HG03457 (cell line): ENCODE results near the gene JAKMIP1.

Experiments used
- ATAC-seq: cut with Tn5 transposase; IDR thresholded peaks from one replicate; pipeline ENCODE4 v1.9.1; 2021; ENCODE audit warnings: moderate number of reproducible peaks; ENCODE audit not compliant: unreplicated experiment

Gene JAKMIP1

GRCh38 chr4:6105311-6105911 lies 94.9 kb downstream of the JAKMIP1 start:
- ATAC-seq = no peak

DNA sequence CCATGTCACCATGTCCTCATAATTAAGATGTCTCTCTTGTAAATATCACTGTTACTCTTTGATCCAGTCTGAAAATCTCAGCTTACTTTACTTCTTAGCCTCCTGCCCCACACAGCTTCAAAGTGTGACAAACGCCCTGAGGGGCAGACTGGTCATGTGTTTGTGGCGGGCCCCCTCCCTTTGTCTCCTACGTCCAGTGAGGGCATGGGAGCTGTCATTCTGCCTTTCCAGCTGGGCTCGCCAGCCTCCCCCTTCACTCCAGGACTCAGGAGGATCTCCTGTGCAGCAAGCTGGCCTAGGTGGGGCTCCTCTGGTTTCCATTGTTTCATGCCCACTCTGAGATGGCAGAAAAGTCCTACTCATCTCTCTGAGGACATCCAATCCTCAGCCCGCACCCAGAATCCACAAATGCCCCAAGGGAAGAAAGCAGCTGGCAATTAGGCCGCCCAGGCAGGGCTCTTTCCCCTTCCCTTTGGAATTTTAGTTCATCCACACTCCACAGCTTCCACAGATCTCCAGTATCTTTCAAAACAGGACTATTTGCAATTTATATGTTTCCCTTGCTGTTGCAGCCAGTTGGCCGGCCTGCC lies 95.7 kb downstream of the JAKMIP1 start:
- no peak for ATAC-seq

DNA sequence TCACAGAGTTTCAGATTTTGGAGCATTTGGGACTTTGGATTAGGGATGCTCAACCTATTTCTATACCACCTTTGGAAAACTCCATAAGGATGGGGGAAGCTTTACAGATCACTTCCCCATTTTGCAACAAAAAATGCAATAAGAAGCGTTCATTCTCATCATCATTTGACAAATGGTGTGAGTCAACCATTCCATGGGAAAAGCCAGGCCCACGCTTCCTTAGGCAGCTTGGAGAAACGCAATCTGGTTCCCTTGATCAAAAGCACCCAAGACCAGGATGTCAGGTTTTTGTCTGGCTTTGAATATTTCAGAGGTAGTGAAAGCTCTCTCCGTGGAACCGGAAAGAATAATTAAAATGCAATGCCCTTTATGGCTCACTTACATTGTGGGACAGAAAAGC lies 102.8 kb downstream of the JAKMIP1 start:
- no peak for ATAC-seq

DNA sequence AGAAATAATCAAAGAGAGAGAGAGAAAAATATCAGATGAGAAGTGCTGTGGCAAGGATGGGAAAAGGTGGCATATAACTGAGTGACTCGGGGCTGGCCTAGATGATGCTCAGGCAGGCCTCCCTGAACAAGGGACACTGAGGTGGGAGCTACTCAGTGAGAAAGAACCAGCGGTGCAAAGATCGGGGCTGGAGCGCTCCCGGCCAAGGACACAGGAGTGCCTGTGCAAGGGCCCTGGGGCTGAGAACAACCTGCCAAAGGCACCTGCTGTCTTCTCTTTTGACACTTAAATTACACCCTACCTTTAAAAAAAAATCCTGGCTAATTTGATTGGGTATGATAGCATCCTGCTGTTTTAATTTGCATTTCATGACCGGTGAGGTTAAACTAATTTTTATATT lies 104.5 kb downstream of the JAKMIP1 start:
- no peak for ATAC-seq

DNA sequence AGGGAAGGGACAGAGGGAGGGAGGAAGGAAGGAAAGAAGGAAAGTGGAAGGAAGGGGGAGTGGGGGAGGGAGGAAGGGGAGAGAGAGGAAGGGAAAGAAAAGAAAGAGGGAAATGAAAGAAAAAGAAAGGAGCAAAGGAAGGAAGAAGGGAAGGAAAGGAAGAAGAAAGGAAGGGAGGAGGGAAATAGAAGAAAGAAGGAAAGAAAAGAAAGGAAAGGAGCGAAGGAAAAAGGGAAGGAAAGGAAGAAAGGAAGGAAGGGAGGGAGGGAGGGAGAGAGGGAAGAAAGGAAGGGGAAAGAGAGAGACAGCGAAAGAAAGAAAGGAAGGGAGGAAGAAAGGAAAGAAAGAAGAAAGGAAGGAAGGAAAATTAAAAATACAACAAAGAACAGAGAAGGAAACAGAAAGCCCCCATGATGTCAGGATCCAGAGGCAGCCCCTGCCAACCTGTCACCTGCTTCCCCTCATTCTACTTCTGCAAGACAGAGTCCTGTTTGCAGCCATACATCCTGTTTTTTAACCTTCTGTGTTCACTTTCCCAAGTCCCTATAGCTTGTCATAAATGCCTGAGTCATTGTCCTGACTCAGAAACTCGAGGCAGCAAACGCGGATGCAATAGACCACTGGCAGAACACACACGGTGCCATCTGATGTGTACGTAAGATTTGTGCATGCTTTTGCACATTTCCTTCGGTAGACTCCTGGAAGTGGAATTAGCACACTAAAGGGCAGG lies 105.2 kb downstream of the JAKMIP1 start:
- no peak for ATAC-seq

GRCh38 chr4:6093671-6094070 lies 106.7 kb downstream of the JAKMIP1 start:
- ATAC-seq = no peak

GRCh38 chr4:6092971-6093370 lies 107.4 kb downstream of the JAKMIP1 start:
- ATAC-seq = no peak

DNA sequence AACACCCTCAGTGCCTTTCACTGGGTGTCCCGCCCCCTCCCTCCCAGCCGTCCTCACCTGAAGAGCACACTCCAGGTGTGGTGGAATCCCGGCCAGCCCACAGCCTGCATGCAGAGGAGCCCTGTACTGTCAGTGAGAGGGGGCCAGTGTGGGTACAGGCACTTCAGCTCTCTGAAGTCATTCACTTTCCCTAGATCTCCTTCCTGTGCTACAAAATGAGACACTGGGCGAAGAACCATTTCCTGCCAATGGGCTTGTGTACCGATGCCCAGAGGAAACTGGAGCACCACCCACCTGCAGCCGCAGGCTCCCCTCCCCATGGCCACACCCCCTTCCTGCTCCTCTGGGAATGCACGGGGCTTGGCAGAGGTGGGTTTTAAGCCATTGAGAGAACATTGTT lies 108.2 kb downstream of the JAKMIP1 start:
- ATAC-seq = no peak

GRCh38 chr4:6090931-6091330 lies 109.4 kb downstream of the JAKMIP1 start:
- no peak for ATAC-seq

- ATAC-seq = no peak
These were observed 111.4 kb downstream of the JAKMIP1 start for GRCh38 chr4:6088950-6089349.

DNA sequence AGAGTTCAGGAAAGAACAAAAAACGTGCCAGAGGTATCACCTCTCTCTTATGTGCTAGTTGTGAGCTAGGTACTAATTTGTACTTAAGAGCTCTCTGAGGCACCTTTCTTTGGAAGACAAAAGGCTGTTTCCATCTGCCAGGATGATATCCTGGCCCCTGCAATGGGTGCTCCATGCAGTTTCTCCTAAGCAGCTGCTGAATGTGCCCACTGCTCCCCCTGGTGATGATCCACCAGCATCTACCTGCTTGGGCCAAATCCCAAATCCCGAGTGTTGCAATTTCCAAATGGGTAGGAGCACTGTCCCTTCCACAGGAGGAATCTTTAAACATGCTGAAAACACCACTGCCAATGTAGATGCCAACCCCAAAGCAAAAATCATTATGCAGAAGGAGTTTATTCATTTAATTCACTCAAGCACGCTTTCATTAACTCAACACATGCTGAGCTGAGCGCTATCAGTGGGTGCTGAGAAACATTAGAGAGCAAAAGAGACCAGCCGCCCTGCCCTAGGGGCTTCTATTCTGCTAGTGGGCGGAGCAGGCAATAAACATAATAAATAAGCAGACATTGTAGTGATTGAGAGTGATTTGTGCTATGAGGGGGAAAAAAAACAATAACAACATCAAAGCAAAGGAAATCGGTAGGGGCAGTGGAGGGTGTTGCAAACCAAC lies 112.5 kb downstream of the JAKMIP1 start:
- ATAC-seq = no peak

GRCh38 chr4:6086846-6087245 lies 113.5 kb downstream of the JAKMIP1 start:
- ATAC-seq = no peak

GRCh38 chr4:6085691-6086628 lies 114.4 kb downstream of the JAKMIP1 start:
- ATAC-seq = no peak

DNA sequence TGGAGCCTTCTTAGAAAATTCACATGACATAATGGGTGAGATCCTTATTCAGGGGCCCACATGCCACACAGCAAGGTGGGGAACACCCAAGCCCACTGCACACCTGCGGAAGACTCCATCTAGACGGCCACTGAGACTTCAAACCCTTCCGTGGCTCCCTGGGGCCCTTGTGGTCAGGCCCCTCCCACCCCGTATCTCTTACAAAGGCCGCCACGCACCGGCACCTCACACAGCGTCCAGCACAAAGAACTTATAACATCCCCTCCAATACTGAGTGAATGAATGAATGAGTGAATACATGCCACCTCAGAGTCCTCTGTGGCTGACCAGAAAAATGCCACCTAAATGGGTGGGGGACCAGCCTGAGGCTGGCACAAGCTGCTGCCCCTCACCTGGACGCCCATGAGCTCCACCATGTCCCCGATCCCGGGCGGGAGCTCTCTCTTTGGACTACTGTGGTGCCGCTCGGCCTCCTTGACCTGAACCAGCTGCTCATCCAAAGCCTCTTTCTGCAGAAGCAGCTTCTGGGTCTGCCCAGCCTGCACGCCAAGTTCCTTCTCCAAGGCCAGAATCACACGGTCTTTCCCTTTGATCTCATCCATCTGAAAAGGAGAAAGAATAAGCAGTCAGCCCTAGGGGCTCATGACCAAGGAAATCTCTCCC lies 115.2 kb downstream of the JAKMIP1 start:
- no peak for ATAC-seq

- ATAC-seq = no peak
These were observed 120.4 kb downstream of the JAKMIP1 start for GRCh38 chr4:6079965-6080364.

- ATAC-seq = no peak
These were observed 121.8 kb downstream of the JAKMIP1 start for GRCh38 chr4:6078560-6078959.

- no peak for ATAC-seq
These were observed 124.0 kb downstream of the JAKMIP1 start for GRCh38 chr4:6076391-6076790.

- ATAC-seq = no peak
These were observed 125.6 kb downstream of the JAKMIP1 start for GRCh38 chr4:6074758-6075157.

GRCh38 chr4:6071959-6072720 lies 128.2 kb downstream of the JAKMIP1 start:
- ATAC-seq = no peak
